Ovary (tissue), 9 donors: ENCODE results near the gene TMPRSS3. TPM values are rescaled to one million over a fixed set of nuclear protein-coding genes. Genes with fewer than 3 reads are reported as not detected.

ENCODE experiments used
- DNase-seq, 5 donors: peaks; one replicate each; pipeline ENCODE4 v3.0.0-alpha.2; 2019 to 2020
- H3K27ac ChIP-seq, 2 donors: fragments of 200-600 bp; one replicate each; pipeline versions ENCODE4 v1.5.1 to v1.8.0; 2019 to 2022
- H3K27me3 ChIP-seq: fragments of 200-600 bp; one replicate; pipeline ENCODE4 v1.8.0; 2022
- H3K36me3 ChIP-seq: fragments of 200-600 bp; sonication (generic); one replicate; pipeline ENCODE4 v1.5.1; 2019
- H3K4me1 ChIP-seq: one replicate; pipeline ENCODE4 v1.8.1; 2013; ENCODE audit warnings: mild to moderate bottlenecking, moderate library complexity; ENCODE audit not compliant: insufficient read depth
- H3K4me3 ChIP-seq: fragments of 200-600 bp; sonication (generic); one replicate; pipeline ENCODE4 v1.5.1; 2017
- H3K9me3 ChIP-seq, 2 donors: fragments of 200-600 bp in 1 of 2; sonication (generic) in 1 of 2; one replicate each; pipeline versions ENCODE4 v1.5.1 to v1.8.1; 2013 to 2019; ENCODE audit warnings: mild to moderate bottlenecking in 1 of 2, moderate library complexity in 1 of 2
- CTCF ChIP-seq, 3 donors: fragments of 450-650 bp in 2 of 3; fragments of 200-600 bp in 1 of 3; IDR thresholded peaks; one replicate each; pipeline versions ENCODE4 v1.5.1 to v1.8.0; 2016 to 2022; ENCODE audit warnings: antibody characterized with exemption in 3 of 3, mild to moderate bottlenecking in 1 of 3
- EP300 ChIP-seq: sonication (generic); formaldehyde crosslinking; IDR thresholded peaks from one replicate; pipeline ENCODE4 v1.6.1; 2017; ENCODE audit warnings: antibody characterized with exemption
- POLR2A ChIP-seq: fragments of 450-650 bp; IDR thresholded peaks from one replicate; pipeline ENCODE4 v1.6.1; 2017; ENCODE audit warnings: antibody characterized with exemption, mild to moderate bottlenecking, moderate library complexity
- WGBS, 3 donors: extraction: QIAGEN DNeasy Blood & Tissue Kit in 1 of 3; methylation state at CpG; one replicate each; pipeline versions ENCODE4 v1.1.5 to v1.1.7; 2013 to 2017; 5-methylcytosine and 5-hydroxymethylcytosine counted together
- intact Hi-C, 4 donors: fragments of 100-400 bp; cut with DNase I; formaldehyde crosslinking; loops; one replicate each; pipeline versions ENCODE4 v1.11.0 to v1.15.1; 2022 to 2023
- polyA plus RNA-seq, 2 donors: library from polyadenylated mRNA; stranded (reverse); fragments of 200-250 nt in 1 of 2; fragments of 350-450 nt in 1 of 2; fragmentation: Illumina TruSeq in 1 of 2; extraction: RNeasy Lipid Tissue Mini Kit (QIAGEN cat#74804) in 1 of 2; gene quantifications; one replicate each; pipeline ENCODE4 v1.2.3, GENCODE V29; 2013 to 2014
- total RNA-seq, 7 donors: library from RNA; depleted of rRNA in 2 of 7; stranded (reverse); fragments of >200 nt in 2 of 7; fragmentation: NEBNext Ultra II Directional in 3 of 7; extraction: Animal tissue kit (Norgen Biotek cat#: 25700) in 3 of 7; gene quantifications; one replicate each; pipeline versions ENCODE4 v1.1.0 to v1.2.4, GENCODE V29; 2016 to 2023
- donor health status: DM: no; HTN: no; CAD: no; lungs with moderate emphysema.
- donor health status: DM: no; HTN: no; CAD: no.
- donor health status: Bipolar disorder and iron deficiency.
- donor health status: DM: yes; HTN: yes; CAD: no.
- donor health status: DM: no; HTN: no; CAD: no.
- donor health status: DM: yes; HTN: yes; CAD: no.

The TMPRSS3 gene
- total and polyA plus RNA-seq, 9 donors: 0.07 to 28.6 (median 1.4) TPM; not detected in 2

- H3K4me3 ChIP-seq: no peak overlapping the region
- H3K9me3 ChIP-seq: no peaks in the 10 kb centered on the region
- no peak for TF ChIP-seq POLR2A
- no peak for TF ChIP-seq CTCF (IDR thresholded peaks at IDR 0.05)
- no peak for TF ChIP-seq EP300
- H3K27ac ChIP-seq: no peak overlapping the region
- no peak for DNase-seq
- intact Hi-C loops: no loop called here
- 69 to 71% (median 71%) methylated on average over 8 of the region's 8 CpGs for WGBS, 3 donors
- H3K36me3 ChIP-seq: no peaks in the 10 kb centered on the region
- H3K4me1 ChIP-seq: no peaks in the 10 kb centered on the region
- H3K27me3 ChIP-seq: no peaks in the 10 kb centered on the region
These were observed 17.4 kb downstream of the TMPRSS3 start for GRCh38 chr21:42378418-42378817.

- WGBS, 3 donors: 83 to 90% (median 89%) methylated on average over 5 of the region's 5 CpGs
- Histone ChIP-seq H3K27ac (no peak overlapping the region), H3K4me1 (no peaks in the 10 kb centered on the region), H3K4me3 (no peak overlapping the region), H3K27me3 (no peaks in the 10 kb centered on the region), H3K9me3 (no peaks in the 10 kb centered on the region), H3K36me3 (no peaks in the 10 kb centered on the region)
- no peak for DNase-seq
- TF ChIP-seq EP300 (no peak), POLR2A (no peak), CTCF (IDR thresholded peaks at IDR 0.05) (no peak)
- intact Hi-C loops: no loop called here
These were observed 17.9 kb downstream of the TMPRSS3 start for GRCh38 chr21:42377951-42378340.

GRCh38 chr21:42377211-42377950, 18.5 kb downstream of the TMPRSS3 start:
- H3K27ac ChIP-seq: no peak overlapping the region
- no peaks in the 10 kb centered on the region for H3K4me1 ChIP-seq
- H3K27me3 ChIP-seq: no peaks in the 10 kb centered on the region
- TF ChIP-seq CTCF (IDR thresholded peaks at IDR 0.05) (no peak), POLR2A (no peak), EP300 (no peak)
- intact Hi-C loops: no loop called here
- WGBS, 3 donors: 72 to 79% (median 73%) methylated on average over 24 of the region's 24 CpGs
- no peaks in the 10 kb centered on the region for H3K9me3 ChIP-seq
- H3K4me3 ChIP-seq: no peak overlapping the region
- DNase-seq: no peak
- no peaks in the 10 kb centered on the region for H3K36me3 ChIP-seq

- intact Hi-C loops: no loop called here
- 66 to 70% (median 67%) methylated on average over 32 of the region's 32 CpGs for WGBS, 3 donors
- no peak overlapping the region for H3K27ac ChIP-seq
- TF ChIP-seq CTCF (IDR thresholded peaks at IDR 0.05) (no peak), EP300 (no peak), POLR2A (no peak)
- no peak overlapping the region for H3K4me3 ChIP-seq
- DNase-seq: no peak
- no peaks in the 10 kb centered on the region for H3K4me1 ChIP-seq
- no peaks in the 10 kb centered on the region for H3K36me3 ChIP-seq
- no peaks in the 10 kb centered on the region for H3K9me3 ChIP-seq
- H3K27me3 ChIP-seq: no peaks in the 10 kb centered on the region
These were observed 19.4 kb downstream of the TMPRSS3 start for GRCh38 chr21:42376338-42376982.
